Right lung (tissue), 5 donors: ENCODE data around the gene PREB. TPM values are rescaled to one million over a fixed set of nuclear protein-coding genes. Genes with fewer than 3 reads are reported as not detected.

Experiments used
- DNase-seq, 2 donors: peaks; one replicate each; pipeline ENCODE4 v3.0.0-alpha.2; 2013
- polyA plus RNA-seq, 5 donors: library from polyadenylated mRNA; unstranded; fragments of 120-200 nt; gene quantifications; one replicate each; pipeline versions ENCODE4 v1.2.1 to v1.2.3, GENCODE V29; 2013; ENCODE audit warnings: inconsistent platforms in 1 of 5, low replicate concordance in 1 of 5; ENCODE audit not compliant: insufficient read length in 5 of 5, insufficient read depth in 1 of 5

Gene PREB
- polyA plus RNA-seq, 5 donors = 32.5 to 43.8 (median 40.0) TPM

DNA sequence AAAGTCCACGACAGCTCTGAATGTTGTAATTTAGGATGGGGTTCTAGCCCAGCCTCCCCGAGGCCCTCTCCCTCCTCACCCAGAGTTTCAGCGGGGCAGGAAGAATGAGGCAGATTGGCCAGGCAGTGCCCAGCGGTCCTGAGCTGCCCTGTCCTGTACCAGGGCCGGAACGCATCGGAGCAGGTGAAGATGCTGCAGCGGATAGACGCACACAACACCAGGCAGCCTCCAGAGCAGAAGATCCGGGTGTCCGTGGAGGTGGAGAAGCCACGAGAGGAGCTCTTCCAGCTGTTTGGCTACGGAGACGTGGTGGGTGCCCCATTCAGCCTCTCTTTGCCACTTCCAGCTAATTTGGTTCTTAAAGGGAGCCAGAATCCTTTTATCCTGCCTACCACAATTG lies 37.1 kb downstream of the PREB start:
- no peak for DNase-seq

DNA sequence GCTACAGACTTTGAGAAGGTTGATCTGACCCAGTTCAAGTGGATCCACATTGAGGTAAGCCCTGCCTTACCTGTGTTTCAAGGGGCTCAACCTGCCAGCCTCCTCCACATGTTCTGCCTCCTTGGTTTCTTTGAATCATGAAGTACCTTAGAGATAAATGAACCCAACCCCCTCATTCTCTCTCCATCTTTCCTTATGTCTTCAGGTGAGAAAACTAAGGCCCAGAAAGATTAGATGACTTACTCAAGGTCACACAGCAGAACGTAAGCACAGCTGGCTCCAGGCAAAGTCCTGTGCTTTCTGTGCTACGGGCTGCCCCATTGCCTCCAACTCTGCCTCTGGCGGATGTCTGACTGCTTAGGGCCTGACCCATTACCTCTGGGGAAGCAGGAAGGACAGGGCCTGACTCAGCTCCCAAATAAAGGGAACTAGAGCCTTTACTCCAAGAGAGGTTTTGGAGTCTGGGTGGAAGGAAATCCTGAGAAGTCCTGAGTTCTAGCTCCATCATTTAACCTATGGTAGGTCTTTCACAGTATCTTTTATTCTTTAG lies 37.6 kb downstream of the PREB start:
- no peak for DNase-seq

DNA sequence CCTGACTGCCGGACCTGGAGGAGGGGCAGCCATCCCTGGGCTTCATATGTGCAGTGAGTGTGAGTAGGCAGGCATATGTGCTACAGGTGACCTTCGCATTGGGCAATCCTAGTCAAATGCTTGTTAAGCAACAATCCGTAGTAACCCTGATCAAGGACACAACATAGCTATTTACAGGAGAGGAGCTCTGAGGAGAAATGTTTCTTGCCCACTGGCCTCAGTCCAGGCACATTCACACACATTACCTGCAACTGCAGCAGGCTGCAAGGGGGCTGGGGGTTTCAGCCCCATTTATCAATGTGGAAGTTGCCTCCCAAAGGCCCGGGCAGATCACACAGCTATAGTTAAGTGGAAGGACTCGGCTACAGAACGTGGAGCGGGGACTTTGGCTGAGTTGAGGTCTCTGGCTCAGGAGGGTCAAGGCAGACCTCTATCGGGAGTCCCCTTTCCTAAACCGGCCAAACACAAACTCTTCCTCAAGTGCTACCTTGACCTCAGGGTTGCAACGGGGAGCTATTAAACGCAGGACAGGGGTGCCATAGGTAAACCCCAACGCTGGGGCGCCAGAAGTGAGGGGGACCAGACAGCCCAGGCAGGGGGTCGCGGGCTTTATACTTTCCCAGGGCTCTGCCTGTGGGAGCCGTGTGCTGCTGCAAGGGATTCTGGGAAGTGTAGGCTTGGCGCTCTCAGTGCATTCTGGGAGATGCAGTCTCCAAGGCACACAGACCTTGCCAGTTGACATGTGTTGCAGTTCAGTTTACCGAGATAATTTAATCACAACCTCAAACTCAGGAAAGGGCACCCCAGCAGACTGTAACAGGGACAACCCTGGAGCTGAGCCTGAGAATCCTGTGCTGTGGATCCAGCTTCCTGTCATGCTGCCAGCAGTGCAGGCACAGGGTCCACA lies 38.4 kb downstream of the PREB start:
- DNase-seq = no peak

DNA sequence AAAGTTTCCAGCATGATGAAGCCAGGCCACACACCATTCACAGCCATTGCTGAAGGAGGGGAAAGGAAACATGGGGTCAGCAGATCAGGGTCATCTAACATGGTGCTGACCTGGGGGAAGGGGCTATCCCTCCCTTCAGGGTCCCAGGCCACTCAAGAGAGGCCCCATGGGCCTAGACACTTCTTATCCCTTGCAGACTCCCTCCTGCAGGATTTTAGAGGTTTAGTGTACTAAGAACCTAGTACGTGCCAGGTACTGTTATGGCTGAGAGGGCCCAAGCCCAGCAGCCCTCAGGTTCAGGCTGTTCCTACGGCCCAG lies 39.0 kb downstream of the PREB start:
- no peak for DNase-seq

DNA sequence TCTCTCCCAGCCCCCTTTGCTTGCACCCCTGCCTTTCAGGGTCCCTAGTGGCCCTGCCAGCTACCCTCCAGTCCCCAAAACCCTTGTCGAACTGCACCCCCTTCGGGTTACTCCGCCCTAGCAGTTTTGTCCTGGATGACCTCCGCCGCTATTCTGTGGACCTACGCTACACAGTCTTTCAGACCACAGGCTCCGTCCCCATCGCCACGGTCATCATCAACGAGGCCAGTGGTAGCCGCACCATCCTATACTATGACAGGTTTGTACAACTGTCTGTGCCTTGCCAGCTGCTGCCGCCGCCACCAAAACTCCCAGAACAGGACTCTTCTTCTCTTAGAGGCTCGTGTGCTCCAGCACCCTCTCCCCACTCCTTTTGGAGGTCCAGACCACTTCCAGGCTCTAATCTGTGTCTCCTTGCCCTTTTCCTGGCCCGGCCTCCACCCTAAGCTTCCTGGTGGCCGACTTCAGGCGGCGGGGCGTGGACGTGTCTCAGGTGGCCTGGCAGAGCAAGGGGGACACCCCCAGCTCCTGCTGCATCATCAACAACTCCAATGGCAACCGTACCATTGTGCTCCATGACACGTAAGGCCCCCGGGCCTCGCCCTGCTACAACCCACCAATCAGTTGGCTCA lies 40.0 kb downstream of the PREB start:
- no peak for DNase-seq

DNA sequence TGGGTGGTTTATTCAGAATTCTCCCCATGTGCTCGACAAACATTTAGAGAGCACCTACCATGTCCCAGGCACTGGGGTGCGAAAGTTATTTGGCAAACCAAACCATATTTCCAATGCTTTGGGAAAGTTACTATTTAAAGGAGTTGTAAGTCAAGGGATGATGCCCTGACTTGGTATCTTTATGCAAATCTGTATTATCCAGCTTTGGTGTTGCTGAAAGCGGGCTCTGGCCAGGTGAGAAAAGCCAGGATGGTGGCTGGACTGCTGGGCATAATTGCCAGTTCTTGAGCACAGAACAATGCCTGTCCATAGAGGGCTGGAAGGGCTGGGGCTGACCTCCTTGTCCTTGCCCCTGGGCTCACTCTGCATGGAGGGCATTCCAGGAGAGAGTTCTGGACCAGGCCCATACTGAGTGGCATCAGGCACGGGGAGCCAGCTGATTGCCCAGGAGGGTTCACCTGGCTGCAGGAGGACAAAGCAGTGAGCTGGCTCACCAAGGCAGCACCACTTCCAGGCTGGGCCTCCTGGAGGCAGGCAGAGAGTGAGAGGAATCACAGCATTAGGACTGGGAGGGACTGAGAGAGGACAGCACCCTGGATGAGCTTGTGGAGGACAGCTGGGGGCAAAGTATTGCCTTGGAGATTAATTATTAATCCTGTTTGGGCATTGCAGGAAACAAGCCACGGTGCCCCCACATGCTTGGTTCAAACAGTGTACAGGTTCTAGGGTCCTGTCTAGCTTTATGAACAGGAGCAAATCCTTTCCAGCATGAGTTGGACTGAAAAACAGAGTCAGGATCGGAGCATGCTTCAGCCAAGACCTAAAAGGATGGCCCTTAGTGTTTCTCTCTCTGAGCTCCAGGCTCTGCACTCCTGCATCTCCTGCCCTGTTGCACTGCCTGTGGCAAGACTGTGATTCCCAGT lies 40.7 kb downstream of the PREB start:
- DNase-seq = no peak

DNA sequence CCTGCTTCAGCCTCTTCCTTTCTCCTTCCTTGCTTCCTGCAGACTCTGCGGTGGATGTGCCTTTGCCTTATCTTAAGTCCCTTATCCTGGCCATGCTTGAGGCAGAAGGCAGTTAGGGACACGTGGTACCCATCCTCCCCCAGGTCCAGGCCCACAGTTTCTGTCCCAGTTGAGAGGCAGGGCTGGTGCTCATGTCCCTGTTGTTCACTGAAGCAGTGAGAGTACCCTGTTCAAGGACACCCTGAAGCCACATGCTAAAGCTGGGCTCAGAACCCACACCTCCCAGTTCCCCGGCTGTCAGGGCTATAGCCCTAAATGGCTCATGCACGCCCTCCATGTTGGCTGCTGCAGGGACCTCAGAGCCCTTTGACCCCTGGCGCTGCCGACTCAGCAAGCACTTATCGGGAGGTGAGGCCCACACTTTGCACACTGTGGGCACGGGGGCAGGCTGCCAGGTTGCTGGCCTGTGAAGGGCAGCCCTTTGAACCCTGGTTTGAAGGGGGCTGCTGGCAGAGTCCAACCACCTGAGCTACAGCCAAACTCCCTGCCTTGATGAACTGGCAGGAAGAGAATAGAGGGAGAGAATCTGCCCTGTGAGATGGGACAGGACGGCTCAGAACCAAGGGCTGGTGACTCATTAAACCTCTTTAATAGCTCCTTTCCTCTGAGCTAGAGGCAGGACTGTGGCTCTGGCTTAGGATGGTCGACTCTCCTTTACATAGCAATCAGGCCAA lies 41.6 kb downstream of the PREB start:
- no peak for DNase-seq

DNA sequence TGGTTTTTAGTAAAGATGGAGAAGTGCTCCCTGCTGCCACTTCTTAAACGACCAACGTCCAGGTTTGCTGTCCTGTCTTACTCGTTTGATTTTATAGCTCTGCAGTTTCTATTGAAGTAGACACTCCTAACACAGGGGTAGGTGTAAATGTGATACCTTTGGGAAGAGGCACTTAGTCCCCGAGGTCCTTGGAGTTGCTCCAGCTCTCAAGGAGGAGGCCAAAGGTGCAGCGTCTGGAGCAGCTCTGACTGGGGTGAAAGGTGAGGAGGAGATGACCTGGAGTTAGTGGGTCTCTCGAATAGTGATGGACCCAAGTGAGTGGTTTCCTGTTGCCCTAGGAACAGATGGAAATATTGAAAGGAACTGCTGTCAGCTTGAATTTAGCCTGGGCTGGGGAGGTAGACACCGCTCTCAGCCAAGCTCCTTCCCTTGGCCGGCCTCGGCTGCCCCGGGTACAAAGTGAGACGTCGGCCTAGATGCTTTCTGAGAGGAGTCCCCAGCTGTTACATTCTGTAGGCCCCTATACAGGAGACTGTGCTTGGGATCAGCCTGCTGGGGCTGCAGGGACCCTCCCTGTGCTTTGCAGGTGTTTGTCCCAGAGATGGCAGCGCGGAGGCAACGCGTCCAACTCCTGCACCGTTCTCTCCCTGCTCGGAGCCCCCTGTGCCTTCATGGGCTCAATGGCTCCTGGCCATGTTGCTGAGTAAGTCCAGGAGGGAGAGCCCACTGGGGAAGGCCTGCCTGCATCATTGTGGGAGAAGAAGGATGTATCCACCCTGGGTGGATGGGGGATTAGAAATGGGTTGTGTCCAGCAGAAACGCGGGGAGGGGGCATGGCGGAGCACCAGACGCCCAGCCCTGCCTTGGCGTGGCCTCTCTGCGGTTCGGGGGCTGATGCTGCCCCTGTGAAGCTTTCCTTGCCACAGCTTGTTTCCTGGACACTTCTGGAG lies 42.4 kb downstream of the PREB start:
- DNase-seq = no peak

DNA sequence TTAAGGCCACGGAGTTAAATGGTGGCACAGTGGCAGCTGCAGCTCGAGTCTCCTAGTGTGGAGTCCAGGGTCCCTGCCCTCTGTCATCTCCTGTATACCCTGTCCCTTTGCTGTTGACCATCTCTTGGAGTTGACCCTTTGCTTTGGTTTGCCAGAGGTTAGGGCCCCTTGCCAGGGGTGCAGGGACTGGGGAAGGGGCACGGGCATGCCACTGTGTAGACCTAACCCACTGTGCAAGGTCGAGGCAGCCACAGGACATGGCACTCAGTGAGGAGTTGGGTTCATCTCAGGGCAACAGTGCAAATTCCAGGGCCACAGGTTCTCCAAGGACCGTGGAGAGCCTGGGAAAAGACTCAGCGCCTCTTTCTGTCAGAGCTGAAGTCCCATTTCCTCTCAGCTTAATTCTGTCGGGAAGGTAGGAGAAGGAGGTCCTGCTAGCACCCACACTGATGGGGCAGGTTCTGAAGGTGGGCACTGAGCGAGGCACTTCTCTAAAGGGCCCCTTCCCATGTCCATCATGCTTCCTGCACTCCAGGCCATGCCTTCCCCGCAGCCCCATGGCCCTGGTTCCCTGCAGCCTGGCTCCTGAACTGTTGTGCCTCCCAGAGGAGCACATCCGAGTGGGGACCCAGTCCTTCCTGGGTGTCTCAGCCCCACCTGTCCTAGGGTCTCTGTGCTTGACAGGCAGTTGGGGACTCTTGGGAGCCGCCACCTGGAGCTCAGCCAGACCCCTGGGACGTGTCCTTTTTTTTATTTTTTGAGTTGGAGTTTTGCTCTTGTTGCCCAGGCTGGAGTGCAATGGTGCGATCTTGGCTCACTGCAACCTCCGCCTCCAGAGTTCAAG lies 45.1 kb downstream of the PREB start:
- no peak for DNase-seq

DNA sequence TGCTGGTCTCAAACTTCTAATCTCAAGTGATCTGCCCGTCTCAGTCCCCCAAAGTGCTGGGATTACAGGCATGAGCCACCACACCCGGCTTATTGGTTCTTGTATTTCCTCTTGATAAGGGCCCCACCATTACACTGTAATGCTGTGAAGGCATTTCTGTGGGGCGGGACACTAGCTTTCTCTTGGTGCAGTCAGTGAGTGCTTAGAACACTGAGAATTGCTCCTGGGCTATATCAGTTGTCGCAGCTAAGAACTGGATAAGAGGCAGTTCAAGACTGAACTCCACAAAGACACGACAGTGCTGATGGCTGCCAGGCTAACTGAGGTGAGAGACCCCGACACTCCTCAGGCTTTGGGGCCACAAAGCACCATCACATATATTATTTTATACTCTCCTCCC lies 45.8 kb downstream of the PREB start:
- no peak for DNase-seq

DNA sequence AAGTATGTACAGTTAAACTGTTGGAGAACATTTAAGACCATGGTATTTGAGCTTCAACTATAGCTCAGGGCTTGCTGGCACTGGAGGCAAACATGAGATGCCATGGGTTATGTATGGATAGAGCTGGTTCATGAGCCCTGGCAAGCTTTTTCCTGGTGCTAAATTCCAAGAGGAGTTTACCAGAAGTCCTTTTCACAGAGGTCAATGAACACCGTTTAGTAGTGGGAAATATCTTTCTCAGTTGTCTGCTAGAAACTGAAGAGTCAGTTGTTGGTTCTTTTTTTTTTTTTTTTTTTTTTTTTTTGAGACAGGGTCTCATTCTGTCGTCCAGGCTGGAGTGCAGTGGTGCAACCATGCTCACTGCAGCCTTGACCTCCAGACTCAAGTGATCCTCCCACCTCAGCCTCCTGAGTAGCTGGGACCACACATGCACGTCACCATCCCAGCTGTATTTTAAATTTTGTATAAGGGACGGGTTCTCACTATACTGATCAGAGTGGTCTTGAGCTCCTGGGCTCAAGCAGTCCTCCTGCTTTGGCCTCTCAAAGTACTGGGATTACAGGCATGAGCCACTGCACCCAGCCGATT lies 46.5 kb downstream of the PREB start:
- no peak for DNase-seq

DNA sequence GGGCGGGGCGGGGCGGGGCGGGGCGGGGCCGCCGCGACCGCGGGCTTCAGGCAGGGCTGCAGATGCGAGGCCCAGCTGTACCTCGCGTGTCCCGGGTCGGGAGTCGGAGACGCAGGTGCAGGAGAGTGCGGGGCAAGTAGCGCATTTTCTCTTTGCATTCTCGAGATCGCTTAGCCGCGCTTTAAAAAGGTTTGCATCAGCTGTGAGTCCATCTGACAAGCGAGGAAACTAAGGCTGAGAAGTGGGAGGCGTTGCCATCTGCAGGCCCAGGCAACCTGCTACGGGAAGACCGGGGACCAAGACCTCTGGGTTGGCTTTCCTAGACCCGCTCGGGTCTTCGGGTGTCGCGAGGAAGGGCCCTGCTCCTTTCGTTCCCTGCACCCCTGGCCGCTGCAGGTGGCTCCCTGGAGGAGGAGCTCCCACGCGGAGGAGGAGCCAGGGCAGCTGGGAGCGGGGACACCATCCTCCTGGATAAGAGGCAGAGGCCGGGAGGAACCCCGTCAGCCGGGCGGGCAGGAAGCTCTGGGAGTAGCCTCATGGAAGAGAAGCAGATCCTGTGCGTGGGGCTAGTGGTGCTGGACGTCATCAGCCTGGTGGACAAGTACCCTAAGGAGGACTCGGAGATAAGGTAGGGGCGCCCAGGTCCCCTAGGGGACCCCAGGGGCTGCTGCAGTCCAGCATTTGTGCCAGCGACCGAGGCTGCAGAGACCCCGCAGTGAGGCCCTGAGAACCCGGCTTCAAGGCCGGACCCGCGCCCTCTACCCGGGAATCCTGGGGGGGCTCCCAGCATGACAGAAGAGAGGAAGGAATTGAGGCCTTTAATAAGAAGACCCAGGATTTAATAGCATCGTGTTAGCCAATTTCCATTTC lies 47.5 kb downstream of the PREB start, which contains the start of gene KHK:
Gene KHK (plus strand): TSS at position 49 of the 870 bp plus-strand sequence. CDS start 488 bp downstream, at position 537.
- no peak for DNase-seq

DNA sequence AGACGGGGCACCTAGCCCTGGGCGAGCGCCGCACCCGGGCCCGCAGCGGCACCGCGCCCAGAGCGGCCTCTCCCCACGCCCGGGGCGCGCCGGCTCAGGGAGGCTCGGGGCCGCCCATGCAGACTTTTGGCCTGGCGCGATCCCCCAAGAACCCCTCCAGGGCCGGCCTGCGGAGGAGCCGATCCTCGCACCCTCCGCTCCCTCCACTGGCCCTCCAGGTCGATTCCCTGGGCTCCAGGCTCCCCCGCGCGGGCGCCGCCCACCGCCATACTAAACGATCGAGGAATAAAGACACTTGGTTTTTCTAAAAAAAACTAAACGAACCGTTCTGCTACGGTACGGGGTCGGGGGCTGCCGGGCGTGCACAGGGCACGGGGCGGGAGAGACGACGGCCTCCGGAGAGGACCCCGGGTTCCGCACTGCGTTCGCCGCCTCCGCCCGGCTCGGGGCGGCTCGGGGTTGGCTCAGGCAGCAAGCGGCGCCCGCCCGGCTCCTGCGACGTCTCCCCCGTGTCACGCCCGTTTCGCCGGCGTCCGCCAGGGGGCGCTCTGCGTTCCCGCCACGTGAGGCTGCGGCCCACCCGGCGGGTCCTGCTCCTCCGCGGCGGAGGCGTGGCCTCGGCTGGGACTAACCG lies 48.2 kb downstream of the PREB start:
- peak; percentile 95 for DNase-seq

DNA sequence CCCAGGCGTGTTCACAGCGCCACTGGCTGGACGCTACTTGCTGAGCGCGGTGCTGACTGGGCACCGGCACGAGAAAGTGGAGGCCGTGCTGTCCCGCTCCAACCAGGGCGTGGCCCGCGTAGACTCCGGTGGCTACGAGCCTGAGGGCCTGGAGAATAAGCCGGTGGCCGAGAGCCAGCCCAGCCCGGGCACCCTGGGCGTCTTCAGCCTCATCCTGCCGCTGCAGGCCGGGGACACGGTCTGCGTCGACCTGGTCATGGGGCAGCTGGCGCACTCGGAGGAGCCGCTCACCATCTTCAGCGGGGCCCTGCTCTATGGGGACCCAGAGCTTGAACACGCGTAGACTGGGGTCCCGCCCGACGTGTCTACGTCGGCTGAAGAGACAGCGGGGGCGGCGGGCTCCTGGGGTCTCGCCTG lies 48.8 kb downstream of the PREB start:
- no peak for DNase-seq

DNA sequence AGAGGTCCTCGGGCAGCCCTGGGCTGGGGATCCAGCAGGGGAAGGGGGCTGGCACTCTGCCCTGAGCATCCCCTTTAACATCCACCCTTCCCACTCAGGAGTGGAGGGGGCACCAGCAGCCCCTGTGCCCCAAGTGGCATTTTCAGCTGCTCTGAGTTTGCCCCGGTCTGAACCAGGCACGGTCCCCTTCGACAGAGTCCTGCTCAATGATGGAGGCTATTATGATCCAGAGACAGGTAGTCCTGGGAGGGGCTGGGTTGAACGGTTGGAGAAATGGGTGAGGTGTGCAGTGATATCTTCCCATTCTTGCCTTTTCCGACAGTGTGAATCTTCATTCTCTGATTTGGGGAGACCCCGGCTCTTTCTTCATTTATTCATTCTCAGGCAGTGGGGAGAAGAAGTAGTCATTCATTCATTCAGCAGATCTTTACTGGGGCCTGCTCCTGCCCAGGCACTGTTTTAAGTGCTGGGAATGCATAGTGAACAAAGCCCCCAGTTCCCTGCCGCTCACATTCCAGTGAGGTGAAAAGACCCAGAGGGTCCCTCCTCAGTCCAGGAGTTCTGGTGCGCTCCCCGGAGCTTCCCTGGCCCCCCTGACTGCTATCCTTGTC lies 49.3 kb downstream of the PREB start:
- DNase-seq = no peak

DNA sequence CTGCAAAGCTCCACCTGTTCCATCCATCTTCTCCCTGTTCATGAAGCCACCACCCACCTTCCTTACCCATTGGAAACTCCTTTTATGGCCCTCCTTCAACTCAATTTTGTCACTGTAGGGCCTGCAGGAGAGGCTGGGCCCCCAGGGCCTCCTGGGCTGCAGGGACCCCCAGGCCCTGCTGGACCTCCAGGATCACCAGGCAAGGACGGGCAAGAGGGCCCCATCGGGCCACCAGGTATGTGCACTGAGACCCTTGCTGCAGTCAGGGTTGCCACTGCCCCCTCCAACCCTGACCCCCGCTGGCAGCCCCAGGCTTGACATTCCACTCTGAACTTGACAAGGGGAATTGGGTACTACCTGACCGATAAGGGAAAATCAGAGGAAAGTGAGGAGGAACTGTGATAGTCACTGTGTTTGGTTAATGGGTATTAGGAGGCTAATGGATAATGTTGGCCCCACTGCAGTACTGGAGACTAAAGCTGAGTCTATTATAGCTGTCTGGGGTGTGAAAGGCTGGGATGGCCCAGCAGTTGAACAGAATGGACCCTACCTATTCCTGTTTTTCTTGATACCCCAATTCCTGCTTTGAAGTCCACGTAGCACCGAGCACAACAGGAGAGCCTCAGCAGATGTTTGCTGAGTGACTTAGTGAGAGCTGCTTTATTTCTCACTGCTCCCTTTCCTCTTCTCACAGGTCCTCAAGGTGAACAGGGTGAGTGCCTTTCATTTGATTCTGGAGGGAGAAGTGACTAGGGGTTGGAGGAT lies 50.0 kb downstream of the PREB start:
- DNase-seq = no peak
